GM21737 (cell line): ENCODE results near the gene COX7A2L.
A peak's percentile ranks its signal among the peaks of the same experiment; 100 is the strongest.
"Not testable (repeated sequence)": the region's sequence is repeated elsewhere in the genome, so short reads cannot be mapped to it uniquely, and the experiment has no call there.

Source experiments
- ATAC-seq: cut with Tn5 transposase; IDR thresholded peaks from one replicate; pipeline ENCODE4 v1.9.1; 2021; ENCODE audit warnings: mild to moderate bottlenecking, moderate library complexity; ENCODE audit not compliant: unreplicated experiment

Gene COX7A2L

GRCh38 chr2:42360890-42361727 lies at the start of gene COX7A2L:
Gene COX7A2L, minus strand, starts transcription at chr2:42361217. Its CDS starts 56 bp downstream, at chr2:42361161.
- peak; percentile 93 for ATAC-seq

GRCh38 chr2:42408009-42408408 lies 47.0 kb upstream of the COX7A2L start:
- ATAC-seq: no peak

- no peak for ATAC-seq
Observed at GRCh38 chr2:42407476-42407875, 46.5 kb upstream of the COX7A2L start.

- no peak for ATAC-seq
Observed at GRCh38 chr2:42404676-42405075, 43.7 kb upstream of the COX7A2L start.

GRCh38 chr2:42401773-42402172 lies 40.8 kb upstream of the COX7A2L start:
- ATAC-seq: no peak

GRCh38 chr2:42398052-42398451 lies 37.0 kb upstream of the COX7A2L start:
- ATAC-seq: not testable (repeated sequence)

- not testable (repeated sequence) for ATAC-seq
Observed at GRCh38 chr2:42393320-42393719, 32.3 kb upstream of the COX7A2L start.

- ATAC-seq: no peak
Observed at GRCh38 chr2:42392191-42392590, 31.2 kb upstream of the COX7A2L start.

- no peak for ATAC-seq
Observed at GRCh38 chr2:42390401-42390969, 29.5 kb upstream of the COX7A2L start.

GRCh38 chr2:42386682-42387081 lies 25.7 kb upstream of the COX7A2L start:
- no peak for ATAC-seq

GRCh38 chr2:42385225-42385624 lies 24.2 kb upstream of the COX7A2L start:
- ATAC-seq: no peak

- ATAC-seq: no peak
Observed at GRCh38 chr2:42383855-42384530, 23.0 kb upstream of the COX7A2L start.

GRCh38 chr2:42382144-42382543 lies 21.1 kb upstream of the COX7A2L start:
- no peak for ATAC-seq

- ATAC-seq: not testable (repeated sequence)
Observed at GRCh38 chr2:42380026-42380425, 19.0 kb upstream of the COX7A2L start.

GRCh38 chr2:42378415-42378814 lies 17.4 kb upstream of the COX7A2L start:
- no peak for ATAC-seq

GRCh38 chr2:42376758-42377157 lies 15.7 kb upstream of the COX7A2L start:
- ATAC-seq: no peak

GRCh38 chr2:42372474-42373200 lies 11.6 kb upstream of the COX7A2L start:
- no peak for ATAC-seq

GRCh38 chr2:42371611-42372473 lies 10.8 kb upstream of the COX7A2L start:
- no peak for ATAC-seq

- no peak for ATAC-seq
Observed at GRCh38 chr2:42369532-42370229, 8.7 kb upstream of the COX7A2L start.
